WTC11 (cell line): Measurements from ENCODE around the gene GABRR2. TPM values are rescaled to one million over a fixed set of nuclear protein-coding genes. Genes with fewer than 3 reads are reported as not detected.

Experiments used
- ATAC-seq: fragments of 200-7000 bp; cut with Tn5 transposase; 2 replicates; pipeline ENCODE4 v1.10.0; 2021; ENCODE audit warnings: mild to moderate bottlenecking, moderate library complexity
- CTCF ChIA-PET: fragments of 300-600 bp; sonication (Branson Sonifier 250); formaldehyde crosslinking; loops from one replicate; lab custom pipeline; 2021; ENCODE audit warnings: antibody characterized with exemption; lab: Charles Lee
- POLR2A ChIA-PET: fragments of 350-600 bp; sonication (Branson Sonifier 250); formaldehyde crosslinking; loops from one replicate; lab custom pipeline; 2021; ENCODE audit warnings: antibody characterized with exemption; lab: Charles Lee
- DNase-seq: peaks from one replicate; pipeline ENCODE4 v3.0.0; 2021; ENCODE audit warnings: low spot score
- H3K27ac Mint-ChIP-seq: 2 replicates; pipeline ENCODE4 v1.8.0; 2021; ENCODE audit warnings: mixed read lengths
- H3K27me3 Mint-ChIP-seq: 2 replicates; pipeline ENCODE4 v1.8.0; 2021; ENCODE audit warnings: low read depth, mild to moderate bottlenecking, moderate library complexity, mixed read lengths
- H3K36me3 Mint-ChIP-seq: 2 replicates; pipeline ENCODE4 v1.8.0; 2021; ENCODE audit warnings: mixed read lengths
- H3K4me1 Mint-ChIP-seq: 2 replicates; pipeline ENCODE4 v1.8.0; 2022; ENCODE audit warnings: mixed read lengths
- H3K4me3 Mint-ChIP-seq: 2 replicates; pipeline ENCODE4 v1.8.0; 2021; ENCODE audit warnings: mild to moderate bottlenecking, moderate library complexity, mixed read lengths
- H3K9me3 Mint-ChIP-seq: 2 replicates; pipeline ENCODE4 v1.8.0; 2021; ENCODE audit warnings: mixed read lengths
- ELF4 ChIP-seq: sonication (generic); formaldehyde crosslinking; IDR thresholded peaks from 2 replicates; pipeline ENCODE4 v1.8.1; 2022; ENCODE audit warnings: low read depth, mild to moderate bottlenecking, moderate library complexity, missing genetic modification reagents
- ETV6 ChIP-seq: sonication (generic); formaldehyde crosslinking; IDR thresholded peaks from 2 replicates; pipeline ENCODE4 v1.8.1; 2022; ENCODE audit warnings: mild to moderate bottlenecking, missing genetic modification reagents
- FOXP1 ChIP-seq: sonication (generic); formaldehyde crosslinking; IDR thresholded peaks from 2 replicates; pipeline ENCODE4 v1.8.0; 2022; ENCODE audit warnings: missing genetic modification reagents, mild to moderate bottlenecking, moderate library complexity, borderline replicate concordance
- JAZF1 ChIP-seq: fragments of 250-450 bp; sonication (Bioruptor Pico); IDR thresholded peaks from 2 replicates; pipeline ENCODE4 v1.9.0; 2021; ENCODE audit warnings: moderate library complexity, mild to moderate bottlenecking, inconsistent platforms
- NFATC4 ChIP-seq: fragments of 250-450 bp; sonication (Bioruptor Pico); IDR thresholded peaks from 2 replicates; pipeline ENCODE4 v1.9.0; 2021; ENCODE audit warnings: mild to moderate bottlenecking
- NR3C1 ChIP-seq: sonication (generic); formaldehyde crosslinking; conservative IDR thresholded peaks from 2 replicates; pipeline ENCODE4 v1.8.1; 2023; ENCODE audit warnings: low read depth, mild to moderate bottlenecking, missing genetic modification reagents
- PREB ChIP-seq: sonication (generic); formaldehyde crosslinking; IDR thresholded peaks from 2 replicates; pipeline ENCODE4 v1.8.1; 2022; ENCODE audit warnings: mild to moderate bottlenecking, missing genetic modification reagents, moderate library complexity, borderline replicate concordance
- SMAD3 ChIP-seq: sonication (generic); formaldehyde crosslinking; IDR thresholded peaks from 2 replicates; pipeline ENCODE4 v1.8.0; 2022; ENCODE audit warnings: missing genetic modification reagents, mild to moderate bottlenecking, borderline replicate concordance
- SP1 ChIP-seq: sonication (generic); formaldehyde crosslinking; conservative IDR thresholded peaks from 2 replicates; pipeline ENCODE4 v1.8.1; 2022; ENCODE audit warnings: missing genetic modification reagents
- ZNF121 ChIP-seq: sonication (generic); formaldehyde crosslinking; IDR thresholded peaks from 2 replicates; pipeline ENCODE4 v1.8.0; 2023; ENCODE audit warnings: missing genetic modification reagents
- ZNF138 ChIP-seq: sonication (generic); formaldehyde crosslinking; conservative IDR thresholded peaks from 2 replicates; pipeline ENCODE4 v1.8.1; 2022; ENCODE audit warnings: mild to moderate bottlenecking, moderate library complexity, missing genetic modification reagents
- total RNA-seq: library from RNA; stranded (reverse); gene quantifications from 3 replicates; pipeline ENCODE4 v1.2.3, GENCODE V29; 2021
- TF ChIP-seq, protein P1 (sequence below): fragments of 200-600 bp; IDR thresholded peaks from 2 replicates; pipeline ENCODE4 v1.8.0; 2022; ENCODE audit warnings: antibody characterized with exemption
- TF ChIP-seq, protein P2 (sequence below): sonication (generic); formaldehyde crosslinking; IDR thresholded peaks from 2 replicates; pipeline ENCODE4 v1.8.1; 2023; ENCODE audit warnings: mild to moderate bottlenecking, moderate library complexity, missing genetic modification reagents
- TF ChIP-seq, protein P3 (sequence below): fragments of 250-450 bp; sonication (Bioruptor Pico); IDR thresholded peaks from 2 replicates; pipeline ENCODE4 v1.9.0; 2021; ENCODE audit warnings: mild to moderate bottlenecking, borderline replicate concordance

The GABRR2 gene
- total RNA-seq, 1 experiment from 2014 or later = not detected

DNA sequence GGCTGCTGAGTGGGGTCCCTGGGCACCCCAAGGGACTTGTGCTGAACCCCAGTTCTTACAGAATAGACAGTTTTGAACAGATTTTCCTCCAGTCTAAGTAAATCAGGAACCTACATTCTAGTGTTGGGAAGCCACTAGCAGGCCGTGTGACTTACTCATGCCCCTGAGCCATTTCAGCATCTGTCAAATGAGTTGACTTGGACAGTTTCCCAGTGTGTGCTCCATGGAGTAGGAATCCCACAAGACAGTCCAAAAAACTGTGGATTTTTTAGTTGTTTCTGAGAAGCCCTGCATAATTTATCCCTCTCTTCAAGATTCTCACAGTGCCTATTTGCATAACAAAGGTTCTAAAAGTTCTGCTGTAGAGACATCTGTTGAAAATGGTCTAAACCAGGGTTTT lies 2.1 kb downstream of the GABRR2 start (continued):
- TF ChIP-seq ELF4 (CRISPR knock-in tag) = no peak
- TF ChIP-seq JAZF1 (CRISPR knock-in tag) = no peak
- TF ChIP-seq PREB (CRISPR knock-in tag) = no peak
- no peak for TF ChIP-seq ZNF121

DNA sequence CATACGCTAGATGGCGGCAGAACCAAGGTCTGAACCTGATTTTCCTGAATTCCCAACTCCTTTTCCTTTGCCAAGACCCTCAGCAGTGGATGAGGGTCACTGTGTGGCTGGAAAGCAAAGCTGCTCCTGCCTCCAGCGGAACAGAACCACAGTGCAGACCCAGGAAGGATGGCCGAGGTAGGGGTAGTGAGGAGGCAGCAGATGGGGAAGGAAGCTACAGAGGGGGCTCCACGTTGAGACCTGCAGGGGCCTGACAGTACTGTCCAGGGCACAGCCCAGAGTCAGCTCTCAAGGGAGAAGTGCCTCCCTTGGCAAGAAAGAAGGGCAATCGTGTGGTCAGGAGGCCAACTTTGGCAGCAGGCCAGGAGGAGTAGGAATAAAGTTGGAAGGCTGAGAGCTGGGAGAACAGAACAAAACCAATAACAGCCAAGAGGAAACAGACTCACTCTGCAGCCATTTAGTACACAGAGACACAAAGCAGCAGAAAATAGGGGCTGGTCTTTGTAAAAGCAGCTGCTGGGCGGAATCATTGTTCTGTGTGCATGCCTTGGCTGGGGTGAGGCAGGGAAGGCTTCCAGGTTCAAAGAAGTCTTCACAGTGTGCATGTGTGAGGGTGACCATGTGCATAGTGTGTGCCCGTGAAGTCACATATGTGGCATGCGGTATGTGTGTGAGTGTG lies 3.1 kb downstream of the GABRR2 start:
- ChIA-PET POLR2A (interaction anchor here (0.7 to 1.4 kb wide), 3 partner anchors 30 to 41 kb away, joined by 3 to 5 read pairs (median 4); partner anchors contain the start of gene UBE2J1), CTCF (interaction anchor here (0.6 to 2.7 kb wide), 67 partner anchors 8 to 774 kb away, joined by 3 to 66 read pairs (median 6); partner anchors contain the start of genes ANKRD6, LYRM2, PM20D2 and PNRC1)
- Mint-ChIP-seq H3K36me3 (no peaks in the 10 kb centered on the region), H3K27me3 (no peaks in the 10 kb centered on the region), H3K4me1 (peaks cover 26% of the 10 kb centered on the region), H3K27ac (peak overlapping the region; percentile 59; the same call in 1 of the 2 replicates), H3K4me3 (no peak overlapping the region)
- peak; percentile 70 for DNase-seq
- ATAC-seq = peak; percentile 98
- TF ChIP-seq ETV6 (0 out of 2 replicates have a peak, but pooled peaks have one; percentile 35), SP1 (CRISPR knock-in tag) (0 out of 2 replicates have a peak, but pooled peaks have one; percentile 45), NR3C1 (CRISPR knock-in tag) (0 out of 2 replicates have a peak, but pooled peaks have one; percentile 52), ZNF121 (peak; percentile 94), FOXP1 (CRISPR knock-in tag) (peak; percentile 49; the same call in 1 of the 2 replicates), SMAD3 (CRISPR knock-in tag) (no peak)
- TF ChIP-seq, protein P1, sequence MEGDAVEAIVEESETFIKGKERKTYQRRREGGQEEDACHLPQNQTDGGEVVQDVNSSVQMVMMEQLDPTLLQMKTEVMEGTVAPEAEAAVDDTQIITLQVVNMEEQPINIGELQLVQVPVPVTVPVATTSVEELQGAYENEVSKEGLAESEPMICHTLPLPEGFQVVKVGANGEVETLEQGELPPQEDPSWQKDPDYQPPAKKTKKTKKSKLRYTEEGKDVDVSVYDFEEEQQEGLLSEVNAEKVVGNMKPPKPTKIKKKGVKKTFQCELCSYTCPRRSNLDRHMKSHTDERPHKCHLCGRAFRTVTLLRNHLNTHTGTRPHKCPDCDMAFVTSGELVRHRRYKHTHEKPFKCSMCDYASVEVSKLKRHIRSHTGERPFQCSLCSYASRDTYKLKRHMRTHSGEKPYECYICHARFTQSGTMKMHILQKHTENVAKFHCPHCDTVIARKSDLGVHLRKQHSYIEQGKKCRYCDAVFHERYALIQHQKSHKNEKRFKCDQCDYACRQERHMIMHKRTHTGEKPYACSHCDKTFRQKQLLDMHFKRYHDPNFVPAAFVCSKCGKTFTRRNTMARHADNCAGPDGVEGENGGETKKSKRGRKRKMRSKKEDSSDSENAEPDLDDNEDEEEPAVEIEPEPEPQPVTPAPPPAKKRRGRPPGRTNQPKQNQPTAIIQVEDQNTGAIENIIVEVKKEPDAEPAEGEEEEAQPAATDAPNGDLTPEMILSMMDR = 0 out of 2 replicates have a peak, but pooled peaks have one; percentile 8
- TF ChIP-seq, protein P2, sequence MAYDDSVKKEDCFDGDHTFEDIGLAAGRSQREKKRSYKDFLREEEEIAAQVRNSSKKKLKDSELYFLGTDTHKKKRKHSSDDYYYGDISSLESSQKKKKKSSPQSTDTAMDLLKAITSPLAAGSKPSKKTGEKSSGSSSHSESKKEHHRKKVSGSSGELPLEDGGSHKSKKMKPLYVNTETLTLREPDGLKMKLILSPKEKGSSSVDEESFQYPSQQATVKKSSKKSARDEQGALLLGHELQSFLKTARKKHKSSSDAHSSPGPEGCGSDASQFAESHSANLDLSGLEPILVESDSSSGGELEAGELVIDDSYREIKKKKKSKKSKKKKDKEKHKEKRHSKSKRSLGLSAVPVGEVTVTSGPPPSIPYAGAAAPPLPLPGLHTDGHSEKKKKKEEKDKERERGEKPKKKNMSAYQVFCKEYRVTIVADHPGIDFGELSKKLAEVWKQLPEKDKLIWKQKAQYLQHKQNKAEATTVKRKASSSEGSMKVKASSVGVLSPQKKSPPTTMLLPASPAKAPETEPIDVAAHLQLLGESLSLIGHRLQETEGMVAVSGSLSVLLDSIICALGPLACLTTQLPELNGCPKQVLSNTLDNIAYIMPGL = no peak
- TF ChIP-seq, all 79 proteins: peak for 6
- H3K9me3 Mint-ChIP-seq = no peaks in the 10 kb centered on the region

DNA sequence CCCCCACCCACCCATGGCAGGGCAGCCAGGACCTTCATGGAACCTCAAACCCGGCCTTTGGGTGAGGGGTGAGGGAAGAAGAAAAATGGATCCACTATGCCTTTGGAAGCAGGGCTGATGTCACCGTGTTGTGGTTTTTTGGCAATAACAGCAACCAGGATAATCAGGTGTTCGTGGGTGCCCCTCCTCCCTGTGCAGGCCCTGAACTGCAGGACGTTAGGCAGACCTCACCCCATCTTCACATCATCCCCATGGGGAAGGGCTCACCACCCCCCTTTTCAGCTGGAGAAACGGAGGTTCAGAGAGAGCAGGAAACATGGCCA lies 3.6 kb downstream of the GABRR2 start:
- H3K27ac Mint-ChIP-seq = no peak overlapping the region

More for the DNA sequence above, 3.6 kb downstream of the GABRR2 start:
- POLR2A ChIA-PET = interaction anchor here (0.7 to 1.4 kb wide), 3 partner anchors 30 to 41 kb away, joined by 3 to 5 read pairs (median 4); partner anchors contain the start of gene UBE2J1
- no peaks in the 10 kb centered on the region for H3K9me3 Mint-ChIP-seq
- peaks cover 22% of the 10 kb centered on the region for H3K4me1 Mint-ChIP-seq
- TF ChIP-seq, protein P3, sequence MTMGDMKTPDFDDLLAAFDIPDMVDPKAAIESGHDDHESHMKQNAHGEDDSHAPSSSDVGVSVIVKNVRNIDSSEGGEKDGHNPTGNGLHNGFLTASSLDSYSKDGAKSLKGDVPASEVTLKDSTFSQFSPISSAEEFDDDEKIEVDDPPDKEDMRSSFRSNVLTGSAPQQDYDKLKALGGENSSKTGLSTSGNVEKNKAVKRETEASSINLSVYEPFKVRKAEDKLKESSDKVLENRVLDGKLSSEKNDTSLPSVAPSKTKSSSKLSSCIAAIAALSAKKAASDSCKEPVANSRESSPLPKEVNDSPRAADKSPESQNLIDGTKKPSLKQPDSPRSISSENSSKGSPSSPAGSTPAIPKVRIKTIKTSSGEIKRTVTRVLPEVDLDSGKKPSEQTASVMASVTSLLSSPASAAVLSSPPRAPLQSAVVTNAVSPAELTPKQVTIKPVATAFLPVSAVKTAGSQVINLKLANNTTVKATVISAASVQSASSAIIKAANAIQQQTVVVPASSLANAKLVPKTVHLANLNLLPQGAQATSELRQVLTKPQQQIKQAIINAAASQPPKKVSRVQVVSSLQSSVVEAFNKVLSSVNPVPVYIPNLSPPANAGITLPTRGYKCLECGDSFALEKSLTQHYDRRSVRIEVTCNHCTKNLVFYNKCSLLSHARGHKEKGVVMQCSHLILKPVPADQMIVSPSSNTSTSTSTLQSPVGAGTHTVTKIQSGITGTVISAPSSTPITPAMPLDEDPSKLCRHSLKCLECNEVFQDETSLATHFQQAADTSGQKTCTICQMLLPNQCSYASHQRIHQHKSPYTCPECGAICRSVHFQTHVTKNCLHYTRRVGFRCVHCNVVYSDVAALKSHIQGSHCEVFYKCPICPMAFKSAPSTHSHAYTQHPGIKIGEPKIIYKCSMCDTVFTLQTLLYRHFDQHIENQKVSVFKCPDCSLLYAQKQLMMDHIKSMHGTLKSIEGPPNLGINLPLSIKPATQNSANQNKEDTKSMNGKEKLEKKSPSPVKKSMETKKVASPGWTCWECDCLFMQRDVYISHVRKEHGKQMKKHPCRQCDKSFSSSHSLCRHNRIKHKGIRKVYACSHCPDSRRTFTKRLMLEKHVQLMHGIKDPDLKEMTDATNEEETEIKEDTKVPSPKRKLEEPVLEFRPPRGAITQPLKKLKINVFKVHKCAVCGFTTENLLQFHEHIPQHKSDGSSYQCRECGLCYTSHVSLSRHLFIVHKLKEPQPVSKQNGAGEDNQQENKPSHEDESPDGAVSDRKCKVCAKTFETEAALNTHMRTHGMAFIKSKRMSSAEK = no peak
- TF ChIP-seq NR3C1 (CRISPR knock-in tag) (no peak), NFATC4 (CRISPR knock-in tag) (no peak), ZNF138 (CRISPR knock-in tag) (0 out of 2 replicates have a peak, but pooled peaks have one; percentile 34)
- no peak overlapping the region for H3K4me3 Mint-ChIP-seq
- no peaks in the 10 kb centered on the region for H3K27me3 Mint-ChIP-seq
- ATAC-seq (no peak), DNase-seq (no peak)
- no peaks in the 10 kb centered on the region for H3K36me3 Mint-ChIP-seq
- CTCF ChIA-PET = interaction anchor here (0.6 to 2.7 kb wide), 58 partner anchors 9 to 774 kb away, joined by 3 to 66 read pairs (median 6); partner anchors contain the start of genes ANKRD6, LYRM2, RNGTT and UBE2J1
